NCI-H146 treated with DMSO at 0.1 percent for 48 hours (cell line): ENCODE results near the gene NRIP2.

ENCODE experiments used
- DNase-seq: peaks from one replicate; lab custom pipeline; 2025; ENCODE audit not compliant: unreplicated experiment; lab: John Stamatoyannopoulos, UW

Gene NRIP2

DNA sequence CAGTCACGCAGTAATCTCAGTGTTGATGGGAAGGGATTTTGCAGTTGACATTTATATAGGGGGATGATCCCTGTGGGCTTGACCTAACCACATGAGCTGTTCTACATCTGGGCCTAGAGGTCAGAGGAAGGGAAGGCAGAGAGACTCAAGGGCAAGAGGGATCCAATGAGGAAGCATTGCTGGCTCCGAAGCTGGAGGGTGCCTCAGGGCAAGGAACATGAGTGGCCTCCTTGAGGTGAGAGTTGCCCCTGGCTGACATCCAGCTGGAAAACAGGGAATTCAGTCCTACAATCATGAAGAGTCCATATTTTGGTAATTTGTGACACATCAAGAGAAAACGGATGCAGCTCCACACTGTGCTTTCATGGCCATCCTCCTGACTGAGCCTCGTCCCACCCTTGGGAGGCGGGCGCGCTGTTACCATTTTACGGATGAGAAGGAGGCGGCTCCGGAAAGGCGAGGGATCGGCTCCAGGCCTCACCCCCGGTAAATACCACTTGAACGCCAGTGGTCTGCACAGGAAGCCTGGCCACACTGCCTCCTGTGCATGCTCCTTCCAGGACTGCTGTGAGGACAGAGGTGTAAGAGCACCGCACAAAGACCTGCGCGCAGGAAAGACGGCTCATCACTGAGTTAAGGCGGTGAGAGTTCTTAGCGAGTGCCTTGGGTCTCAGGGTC is 58.6 kb downstream of the NRIP2 start:
- no peak for DNase-seq

DNA sequence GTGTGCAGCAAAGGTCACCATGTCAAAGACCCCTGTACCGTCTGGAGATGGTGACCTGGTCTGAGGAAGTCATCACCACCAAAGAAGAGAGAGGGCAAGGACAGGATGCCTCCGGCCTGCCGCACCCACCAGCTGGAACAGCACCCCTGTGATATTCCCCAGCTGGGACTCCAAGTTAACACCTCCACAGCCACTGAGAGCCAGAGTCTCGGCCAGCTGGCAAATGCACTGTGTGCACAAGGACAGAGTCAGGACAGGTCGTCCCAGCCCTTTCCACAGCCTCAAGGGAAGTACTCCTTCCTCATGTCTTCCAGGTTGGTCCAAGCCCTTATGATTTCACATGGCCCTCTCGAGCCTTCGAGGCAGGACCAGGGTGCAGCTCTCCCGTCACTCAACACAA is 59.4 kb downstream of the NRIP2 start:
- no peak for DNase-seq
